Measurements from ENCODE around the gene MAT2B.

The MAT2B gene

DNA sequence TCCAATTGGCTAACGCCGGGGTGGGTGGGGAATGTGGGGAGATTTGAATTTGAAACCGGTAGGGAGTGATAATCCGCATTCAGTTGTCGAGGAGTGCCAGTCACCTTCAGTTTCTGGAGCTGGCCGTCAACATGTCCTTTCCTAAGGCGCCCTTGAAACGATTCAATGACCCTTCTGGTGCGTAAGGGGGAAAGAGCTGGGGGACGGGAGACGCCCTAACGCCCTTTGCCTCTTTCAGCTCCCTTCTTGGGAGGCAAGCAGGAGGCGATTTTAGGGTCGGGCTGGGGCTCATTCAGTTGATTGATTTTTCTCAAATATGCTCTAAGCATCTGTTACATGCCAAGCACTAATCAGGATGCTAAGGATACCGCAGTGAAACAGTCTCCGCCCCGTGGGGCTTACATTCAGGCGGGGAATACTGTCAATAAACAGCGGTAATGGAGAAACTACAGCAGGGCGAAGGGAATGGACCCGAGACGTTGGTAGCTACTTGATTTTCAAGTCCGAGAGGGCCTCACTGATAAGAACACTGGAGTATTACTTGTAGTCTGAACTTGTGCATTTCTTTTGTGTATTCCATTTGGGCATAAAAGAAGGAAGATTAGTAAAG, 44.8 kb upstream of the MAT2B start, which contains the start of gene HMMR:
TSS of gene HMMR (plus strand) at position 71 of the 610 bp plus-strand sequence. CDS start at position 132, 61 bp downstream.
- TF ChIP-seq, protein P1, sequence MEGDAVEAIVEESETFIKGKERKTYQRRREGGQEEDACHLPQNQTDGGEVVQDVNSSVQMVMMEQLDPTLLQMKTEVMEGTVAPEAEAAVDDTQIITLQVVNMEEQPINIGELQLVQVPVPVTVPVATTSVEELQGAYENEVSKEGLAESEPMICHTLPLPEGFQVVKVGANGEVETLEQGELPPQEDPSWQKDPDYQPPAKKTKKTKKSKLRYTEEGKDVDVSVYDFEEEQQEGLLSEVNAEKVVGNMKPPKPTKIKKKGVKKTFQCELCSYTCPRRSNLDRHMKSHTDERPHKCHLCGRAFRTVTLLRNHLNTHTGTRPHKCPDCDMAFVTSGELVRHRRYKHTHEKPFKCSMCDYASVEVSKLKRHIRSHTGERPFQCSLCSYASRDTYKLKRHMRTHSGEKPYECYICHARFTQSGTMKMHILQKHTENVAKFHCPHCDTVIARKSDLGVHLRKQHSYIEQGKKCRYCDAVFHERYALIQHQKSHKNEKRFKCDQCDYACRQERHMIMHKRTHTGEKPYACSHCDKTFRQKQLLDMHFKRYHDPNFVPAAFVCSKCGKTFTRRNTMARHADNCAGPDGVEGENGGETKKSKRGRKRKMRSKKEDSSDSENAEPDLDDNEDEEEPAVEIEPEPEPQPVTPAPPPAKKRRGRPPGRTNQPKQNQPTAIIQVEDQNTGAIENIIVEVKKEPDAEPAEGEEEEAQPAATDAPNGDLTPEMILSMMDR (IDR thresholded peaks at IDR 0.05; ENCODE audit: low read depth, low read length), result no peak
- peak within 1 kb of the TSS; percentile 74 to 80 for H3K4me3 ChIP-seq (replicated peaks in 1 of 2; ENCODE audit: low read depth in 2 of 2, low read length in 2 of 2)
- peak; percentile 35 to 48 for DNase-seq (ENCODE audit: low read depth in 2 of 2)

DNA sequence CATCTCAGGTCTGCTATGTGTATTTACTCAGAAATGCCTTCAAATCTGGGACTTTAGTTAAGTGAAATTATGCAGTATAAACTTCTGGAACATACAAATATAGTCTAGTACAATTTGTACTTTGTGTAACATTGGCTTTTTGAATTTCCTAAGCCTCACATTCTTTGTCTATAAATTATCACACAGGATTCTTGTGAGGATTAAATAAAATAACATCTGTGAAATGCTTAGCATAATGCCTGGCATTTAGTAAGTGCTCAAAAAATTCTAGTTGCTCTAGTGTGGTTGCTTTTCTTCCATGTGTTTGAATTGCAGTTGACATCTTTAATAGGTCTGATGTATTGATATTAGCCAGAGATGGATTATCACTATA, 42.4 kb upstream of the MAT2B start:
- no peak overlapping the region for H3K4me3 ChIP-seq (replicated peaks in 1 of 2; ENCODE audit: low read depth in 2 of 2, low read length in 2 of 2)
- TF ChIP-seq, protein P1 (IDR thresholded peaks at IDR 0.05; ENCODE audit: low read depth, low read length), result no peak
- DNase-seq (ENCODE audit: low read depth in 2 of 2), result peak; percentile 3 to 21

DNA sequence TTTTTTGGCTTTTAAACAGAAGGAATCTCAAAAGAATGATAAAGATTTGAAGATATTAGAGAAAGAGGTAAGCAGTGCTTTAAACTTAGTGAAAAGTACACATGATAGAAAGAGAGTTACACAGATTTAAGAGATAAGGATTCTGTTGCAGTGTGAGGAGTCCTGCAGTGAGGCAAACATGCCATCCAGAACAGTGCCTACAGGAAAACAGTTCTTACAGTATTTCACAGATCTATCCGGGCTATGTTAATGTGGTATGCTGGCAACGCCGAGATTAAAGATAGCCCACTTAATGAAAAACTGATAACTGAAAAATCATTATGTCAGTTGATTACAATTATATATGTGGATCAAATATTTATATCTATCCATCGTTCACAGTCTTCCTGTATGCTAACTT, 37.7 kb upstream of the MAT2B start:
- no peak for DNase-seq (ENCODE audit: low read depth in 2 of 2)
- no peak overlapping the region for H3K4me3 ChIP-seq (replicated peaks in 1 of 2; ENCODE audit: low read depth in 2 of 2, low read length in 2 of 2)
- TF ChIP-seq, protein P1 (IDR thresholded peaks at IDR 0.05; ENCODE audit: low read depth, low read length), result no peak

DNA sequence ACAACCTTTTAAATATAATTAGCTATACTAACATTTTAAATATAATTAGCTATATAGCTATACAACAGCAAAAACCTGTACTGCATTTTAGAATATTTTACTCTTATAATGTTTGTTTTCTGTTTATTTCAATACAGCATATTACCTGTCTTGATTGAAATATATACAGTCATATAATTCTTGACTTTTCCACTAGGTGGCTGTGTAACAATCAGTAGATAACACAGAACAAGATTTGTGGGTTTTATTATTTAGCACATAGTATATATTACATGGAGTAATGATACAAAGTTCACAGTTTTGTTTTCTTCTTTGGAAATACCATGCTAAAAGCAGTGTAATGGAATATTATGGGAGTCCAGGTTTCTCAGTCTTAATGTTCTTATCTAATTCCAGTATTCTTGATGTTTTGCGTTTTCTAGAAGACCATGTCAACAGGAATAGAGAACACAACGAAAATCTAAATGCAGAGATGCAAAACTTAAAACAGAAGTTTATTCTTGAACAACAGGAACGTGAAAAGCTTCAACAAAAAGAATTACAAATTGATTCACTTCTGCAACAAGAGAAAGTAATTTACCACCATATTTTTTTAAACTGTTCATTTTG, 31.7 kb upstream of the MAT2B start:
- H3K4me3 ChIP-seq (replicated peaks in 1 of 2; ENCODE audit: low read depth in 2 of 2, low read length in 2 of 2), result no peak overlapping the region
- peak; percentile 29 to 31 for DNase-seq (ENCODE audit: low read depth in 2 of 2)
- TF ChIP-seq, protein P1 (IDR thresholded peaks at IDR 0.05; ENCODE audit: low read depth, low read length), result peak; percentile 21

DNA sequence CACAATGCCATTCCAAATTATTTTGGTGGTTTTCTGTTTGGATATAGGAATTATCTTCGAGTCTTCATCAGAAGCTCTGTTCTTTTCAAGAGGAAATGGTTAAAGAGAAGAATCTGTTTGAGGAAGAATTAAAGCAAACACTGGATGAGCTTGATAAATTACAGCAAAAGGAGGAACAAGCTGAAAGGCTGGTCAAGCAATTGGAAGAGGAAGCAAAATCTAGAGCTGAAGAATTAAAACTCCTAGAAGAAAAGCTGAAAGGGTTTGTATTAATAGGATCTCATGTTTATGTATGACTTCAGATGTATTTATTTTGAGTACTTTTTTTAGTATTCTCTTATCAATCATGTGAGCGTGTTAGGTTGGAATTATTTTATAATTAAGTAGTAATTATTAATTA, 30.0 kb upstream of the MAT2B start:
- no peak for DNase-seq (ENCODE audit: low read depth in 2 of 2)
- TF ChIP-seq, protein P1 (IDR thresholded peaks at IDR 0.05; ENCODE audit: low read depth, low read length), result no peak
- H3K4me3 ChIP-seq (replicated peaks in 1 of 2; ENCODE audit: low read depth in 2 of 2, low read length in 2 of 2), result no peak overlapping the region

DNA sequence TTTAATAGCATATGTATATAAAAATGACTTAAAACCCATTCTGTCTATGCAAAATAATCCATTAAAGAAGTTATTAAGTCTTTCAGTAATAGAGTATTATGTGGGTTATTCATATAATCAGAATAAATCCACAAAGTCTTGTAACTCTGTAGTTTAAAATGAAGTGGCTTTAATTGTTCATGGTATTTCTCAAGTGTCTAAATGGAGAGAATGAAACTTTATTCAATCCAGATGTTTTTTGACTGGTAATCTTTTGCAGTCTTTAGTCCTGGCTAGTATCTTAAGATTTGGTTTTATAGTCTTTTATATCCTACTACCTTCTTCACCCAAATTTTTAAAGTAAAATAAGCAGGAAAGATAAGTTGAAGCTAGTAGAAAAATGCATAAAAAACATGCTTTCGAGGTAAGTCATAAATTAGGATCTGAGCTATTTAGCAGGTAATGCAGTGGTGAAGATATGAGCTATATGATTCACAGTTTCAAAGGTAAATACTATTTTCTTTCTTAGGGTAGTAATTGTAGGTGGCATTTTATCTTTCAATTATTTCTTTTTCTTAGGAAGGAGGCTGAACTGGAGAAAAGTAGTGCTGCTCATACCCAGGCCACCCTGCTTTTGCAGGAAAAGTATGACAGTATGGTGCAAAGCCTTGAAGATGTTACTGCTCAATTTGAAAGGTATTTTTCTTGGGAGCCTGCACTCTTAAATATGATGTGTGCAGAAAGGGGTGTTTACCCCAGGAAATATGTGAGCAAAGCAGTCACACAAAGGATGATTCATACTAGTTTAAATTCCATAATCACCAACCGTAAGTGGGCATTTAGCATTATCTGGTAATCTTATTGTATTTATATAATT, 27.1 kb upstream of the MAT2B start:
- DNase-seq (ENCODE audit: low read depth in 2 of 2), result peak in 1 of 2 donors; percentile 47
- no peak overlapping the region for H3K4me3 ChIP-seq (replicated peaks in 1 of 2; ENCODE audit: low read depth in 2 of 2, low read length in 2 of 2)
- TF ChIP-seq, protein P1 (IDR thresholded peaks at IDR 0.05; ENCODE audit: low read depth, low read length), result no peak

All from cardiac fibroblast (primary cell).